ENCODE measurements around the gene DPPA5.
"Not testable (repeated sequence)": the region's sequence is repeated elsewhere in the genome, so short reads cannot be mapped to it uniquely, and the experiment has no call there.

The DPPA5 gene

GRCh38 chr6:73353636-73354593 lies at the start of gene DPPA5:
Gene DPPA5, minus strand, starts transcription at chr6:73354276. Its CDS starts 51 bp downstream, at chr6:73354225.
- ChIA-PET CTCF (no interaction called here), POLR2A (no interaction called here)
- TF ChIP-seq HDGF (IDR thresholded peaks at IDR 0.05; ENCODE audit: borderline replicate concordance) (no peak), BHLHE40 (IDR thresholded peaks at IDR 0.05; ENCODE audit: borderline replicate concordance) (no peak), SP1 (IDR thresholded peaks at IDR 0.05) (no peak), FOXA1 (IDR thresholded peaks at IDR 0.05) (no peak), TARDBP (IDR thresholded peaks at IDR 0.05) (no peak), NFRKB (IDR thresholded peaks at IDR 0.05) (no peak), SUZ12 (IDR thresholded peaks at IDR 0.05) (no peak), LEF1 (IDR thresholded peaks at IDR 0.05; ENCODE audit: borderline replicate concordance) (no peak), ARNT (IDR thresholded peaks at IDR 0.05) (no peak), ZNF384 (IDR thresholded peaks at IDR 0.05) (no peak), ELF4 (IDR thresholded peaks at IDR 0.05) (no peak), PKNOX1 (IDR thresholded peaks at IDR 0.05) (no peak), FOXK2 (IDR thresholded peaks at IDR 0.05) (no peak), L3MBTL2 (conservative IDR thresholded peaks at IDR 0.05) (no peak), FOXM1 (IDR thresholded peaks at IDR 0.05; ENCODE audit: borderline replicate concordance) (no peak), CTBP1 (IDR thresholded peaks at IDR 0.05; ENCODE audit: borderline replicate concordance) (no peak)
- no peak for DNase-seq (ENCODE audit: extremely low spot score)

GRCh38 chr6:73400656-73401055 lies 46.6 kb upstream of the DPPA5 start:
- no peak for DNase-seq (ENCODE audit: extremely low spot score)
- CTCF ChIA-PET: interaction anchor here (0.6 kb wide), 1 partner anchor 53 kb away, joined by 3 read pairs; no protein-coding TSS in a partner anchor
- TF ChIP-seq CTBP1 (IDR thresholded peaks at IDR 0.05; ENCODE audit: borderline replicate concordance) (no peak), ZNF384 (IDR thresholded peaks at IDR 0.05) (no peak), TARDBP (IDR thresholded peaks at IDR 0.05) (no peak), FOXK2 (IDR thresholded peaks at IDR 0.05) (no peak), HDGF (IDR thresholded peaks at IDR 0.05; ENCODE audit: borderline replicate concordance) (no peak), SUZ12 (IDR thresholded peaks at IDR 0.05) (no peak)
- POLR2A ChIA-PET: interaction anchor here (0.8 kb wide), 1 partner anchor 19 kb away, joined by 3 read pairs; no protein-coding TSS in a partner anchor

GRCh38 chr6:73395875-73396274 lies 41.8 kb upstream of the DPPA5 start:
- TF ChIP-seq HDGF (IDR thresholded peaks at IDR 0.05; ENCODE audit: borderline replicate concordance): no peak
- no peak for TF ChIP-seq FOXK2 (IDR thresholded peaks at IDR 0.05)
- TF ChIP-seq ARNT (IDR thresholded peaks at IDR 0.05): no peak
- no peak for TF ChIP-seq FOXA1 (IDR thresholded peaks at IDR 0.05)
- no peak for TF ChIP-seq ELF4 (IDR thresholded peaks at IDR 0.05)
- TF ChIP-seq L3MBTL2 (conservative IDR thresholded peaks at IDR 0.05): no peak
- no peak for TF ChIP-seq PKNOX1 (IDR thresholded peaks at IDR 0.05)
- TF ChIP-seq CTBP1 (IDR thresholded peaks at IDR 0.05; ENCODE audit: borderline replicate concordance): no peak
- TF ChIP-seq SUZ12 (IDR thresholded peaks at IDR 0.05): no peak
- no peak for TF ChIP-seq NFRKB (IDR thresholded peaks at IDR 0.05)
- no peak for TF ChIP-seq FOXM1 (IDR thresholded peaks at IDR 0.05; ENCODE audit: borderline replicate concordance)
- no peak for TF ChIP-seq LEF1 (IDR thresholded peaks at IDR 0.05; ENCODE audit: borderline replicate concordance)
- TF ChIP-seq BHLHE40 (IDR thresholded peaks at IDR 0.05; ENCODE audit: borderline replicate concordance): no peak
- ChIA-PET POLR2A (interaction anchor here (0.6 to 1.3 kb wide), 3 partner anchors 13 to 87 kb away, joined by 3 to 4 read pairs (median 3); partner anchors contain the start of gene MTO1), CTCF (no interaction called here)
- no peak for DNase-seq (ENCODE audit: extremely low spot score)

- TF ChIP-seq FOXK2 (IDR thresholded peaks at IDR 0.05) (no peak), SUZ12 (IDR thresholded peaks at IDR 0.05) (no peak), HDGF (IDR thresholded peaks at IDR 0.05; ENCODE audit: borderline replicate concordance) (no peak), CTBP1 (IDR thresholded peaks at IDR 0.05; ENCODE audit: borderline replicate concordance) (no peak), SP1 (IDR thresholded peaks at IDR 0.05) (no peak), PKNOX1 (IDR thresholded peaks at IDR 0.05) (no peak), NFRKB (IDR thresholded peaks at IDR 0.05) (no peak), ELF4 (IDR thresholded peaks at IDR 0.05) (no peak), TARDBP (IDR thresholded peaks at IDR 0.05) (no peak), L3MBTL2 (conservative IDR thresholded peaks at IDR 0.05) (no peak), ZNF384 (IDR thresholded peaks at IDR 0.05) (no peak), BHLHE40 (IDR thresholded peaks at IDR 0.05; ENCODE audit: borderline replicate concordance) (no peak), FOXM1 (IDR thresholded peaks at IDR 0.05; ENCODE audit: borderline replicate concordance) (no peak), FOXA1 (IDR thresholded peaks at IDR 0.05) (no peak), LEF1 (IDR thresholded peaks at IDR 0.05; ENCODE audit: borderline replicate concordance) (no peak), ARNT (IDR thresholded peaks at IDR 0.05) (no peak)
- ChIA-PET CTCF (interaction anchor here (0.5 to 0.7 kb wide), 2 partner anchors 66 to 78 kb away, joined by 3 read pairs; no protein-coding TSS in a partner anchor), POLR2A (interaction anchor here (0.6 to 1.3 kb wide), 2 partner anchors 68 to 85 kb away, joined by 3 to 4 read pairs; no protein-coding TSS in a partner anchor)
- no peak for DNase-seq (ENCODE audit: extremely low spot score)
Observed at GRCh38 chr6:73394577-73395354, 40.7 kb upstream of the DPPA5 start, which contains the start of gene DDX43. Gene DDX43, plus strand, starts transcription at chr6:73394828. Its CDS starts 78 bp downstream, at chr6:73394906.

GRCh38 chr6:73393278-73393677 lies 39.2 kb upstream of the DPPA5 start:
- DNase-seq (ENCODE audit: extremely low spot score): no peak
- no peak for TF ChIP-seq LEF1 (IDR thresholded peaks at IDR 0.05; ENCODE audit: borderline replicate concordance)
- CTCF ChIA-PET: no interaction called here
- POLR2A ChIA-PET: no interaction called here

GRCh38 chr6:73392188-73392587 lies 38.1 kb upstream of the DPPA5 start:
- CTCF ChIA-PET: interaction anchor here (0.6 kb wide), 1 partner anchor 981 kb away, joined by 6 read pairs; no protein-coding TSS in a partner anchor
- DNase-seq (ENCODE audit: extremely low spot score); POLR2A ChIA-PET: not testable (repeated sequence)

Data from HEK293T (cell line).